ENCODE measurements around the gene CARNS1. TPM values are rescaled to one million over a fixed set of nuclear protein-coding genes. Genes with fewer than 3 reads are reported as not detected.

Gene CARNS1
- total and polyA plus RNA-seq, 9 of the 15 experiments (the other 6 are each of a cell fraction or from before 2014, with no cell fraction given): 0.01 to 0.18 (median 0.06) TPM; not detected in 3

- TF ChIP-seq RERE (CRISPR knock-in tag; IDR thresholded peaks at IDR 0.05; ENCODE audit: borderline replicate concordance) (peak; percentile 41; the same call in 1 of the 2 replicates), CTBP1 (IDR thresholded peaks at IDR 0.05; ENCODE audit: borderline replicate concordance) (peak; percentile 56; the same call in 1 of the 2 replicates), ZKSCAN8 (CRISPR knock-in tag; IDR thresholded peaks at IDR 0.05) (peak; percentile 62; the same call in 1 of the 2 replicates), MAFG (tag; conservative IDR thresholded peaks at IDR 0.05) (0 out of 2 replicates have a peak, but pooled peaks have one; percentile 26), ESRRA (IDR thresholded peaks at IDR 0.05; ENCODE audit: borderline replicate concordance, low read depth) (0 out of 2 replicates have a peak, but pooled peaks have one; percentile 25), ZBTB11 (CRISPR knock-in tag; IDR thresholded peaks at IDR 0.05) (peak in 2 of 3 experiments; percentile 21 to 34; a peak in 1 of 6 replicates), TFAP4 (CRISPR knock-in tag; IDR thresholded peaks at IDR 0.05; ENCODE audit: borderline replicate concordance) (peak; percentile 76), MCM5 (IDR thresholded peaks at IDR 0.05; ENCODE audit: low read depth) (no peak), ZNF395 (CRISPR knock-in tag; IDR thresholded peaks at IDR 0.05) (no peak; the same call in 1 of the 2 replicates), HINFP (tag; conservative IDR thresholded peaks at IDR 0.05; ENCODE audit: low read depth) (no peak), MECOM (CRISPR knock-in tag; IDR thresholded peaks at IDR 0.05) (0 out of 2 replicates have a peak, but pooled peaks have one; percentile 68), POLR2H (tag; IDR thresholded peaks at IDR 0.05; ENCODE audit: low read depth) (peak; percentile 46; the same call in 1 of the 2 replicates)
These were observed 48.4 kb downstream of the CARNS1 start (continued) for GRCh38 chr11:67463680-67464410.

All from K562 (cell line).